Endothelial cell of umbilical vein (primary cell): ENCODE data around the gene GRIA1. TPM values are rescaled to one million over a fixed set of nuclear protein-coding genes. Genes with fewer than 3 reads are reported as not detected.

Experiments used
- BruUV-seq: library from RNA; stranded (reverse); fragments of 400-500 nt; replicated peaks from 2 replicates; lab custom pipeline; 2021; lab: Mats Ljungman, UMichigan
- CTCF ChIA-PET: fragments of 300-600, 350-600 bp; sonication (Branson Sonifier 250); formaldehyde crosslinking; loops from one replicate; lab custom pipeline; 2021; ENCODE audit warnings: antibody characterized with exemption, inconsistent platforms; lab: Charles Lee
- POLR2A ChIA-PET: fragments of 300-600, 350-600 bp; sonication (Branson Sonifier 250); formaldehyde crosslinking; loops from one replicate; lab custom pipeline; 2021; ENCODE audit warnings: antibody characterized with exemption, inconsistent platforms; lab: Charles Lee
- DNase-seq: peaks from one replicate; pipeline ENCODE4 v3.0.0-alpha.2; 2011; ENCODE audit warnings: low read depth, low spot score
- FAIRE-seq: peaks from 2 replicates; lab custom pipeline; 2011; peaks lifted over from hg19 to GRCh38; lab: Jason Lieb, UNC
- H2AFZ ChIP-seq: 2 replicates; pipeline ENCODE4 v1.6.0; 2012; ENCODE audit warnings: low read depth, low read length, control low read depth, inconsistent platforms
- H3K27ac ChIP-seq: 2 replicates; pipeline ENCODE4 v1.5.1; 2011; ENCODE audit warnings: low read depth, mild to moderate bottlenecking, control low read depth, low read length, moderate library complexity; ENCODE audit not compliant: insufficient read depth
- H3K27me3 ChIP-seq, 2 experiments: 2 replicates each; pipeline versions ENCODE4 v1.6.0 to v1.6.1; 2011; ENCODE audit warnings: low read length in 2 of 2, mixed read lengths in 1 of 2; ENCODE audit not compliant: control insufficient read depth in 2 of 2, insufficient read depth in 2 of 2
- H3K36me3 ChIP-seq, 2 experiments: 2 replicates in 1 of 2; 3 replicates in 1 of 2; pipeline ENCODE4 v1.5.1; 2011; ENCODE audit warnings: low read length in 2 of 2, mild to moderate bottlenecking in 1 of 2, moderate library complexity in 1 of 2; ENCODE audit not compliant: control insufficient read depth in 2 of 2, insufficient read depth in 2 of 2; ENCODE audit errors: extremely low read depth in 1 of 2
- H3K4me1 ChIP-seq: 3 replicates; pipeline ENCODE4 v1.5.1; 2011; ENCODE audit warnings: mild to moderate bottlenecking, low read length; ENCODE audit not compliant: control insufficient read depth, insufficient read depth; ENCODE audit errors: extremely low read depth
- H3K4me2 ChIP-seq: 2 replicates; pipeline ENCODE4 v1.6.1; 2011; ENCODE audit warnings: low read length, control low read depth, mixed read lengths; ENCODE audit not compliant: insufficient read depth
- H3K4me3 ChIP-seq, 3 experiments: fragments of 200-600 bp in 1 of 3; sonication (generic), shearing (Covaris generic) in 1 of 3; replicated peaks in 1 of 3; 2 replicates each; pipeline ENCODE4 v1.5.1; 2011 to 2016; ENCODE audit warnings: control low read depth in 3 of 3, low read length in 3 of 3, mild to moderate bottlenecking in 2 of 3, inconsistent platforms in 1 of 3, low read depth in 1 of 3, moderate library complexity in 1 of 3; ENCODE audit not compliant: insufficient read depth in 1 of 3
- H3K79me2 ChIP-seq: 2 replicates; pipeline ENCODE4 v1.6.0; 2012; ENCODE audit warnings: low read length, inconsistent platforms; ENCODE audit not compliant: control insufficient read depth, insufficient read depth
- H3K9ac ChIP-seq: replicated peaks from 2 replicates; pipeline ENCODE3; 2011; ENCODE audit warnings: low read length, control low read depth; ENCODE audit not compliant: insufficient read depth; ENCODE audit errors: extremely low read depth
- H3K9me1 ChIP-seq: replicated peaks from 3 replicates; pipeline ENCODE4 v1.6.0; 2011; ENCODE audit warnings: mild to moderate bottlenecking, low read length; ENCODE audit not compliant: control insufficient read depth, insufficient read depth; ENCODE audit errors: extremely low read depth
- H3K9me3 ChIP-seq: replicated peaks from 2 replicates; pipeline ENCODE4 v1.5.1; 2012; ENCODE audit warnings: low read length, inconsistent platforms; ENCODE audit not compliant: control insufficient read depth, insufficient read depth
- H4K20me1 ChIP-seq: replicated peaks from 2 replicates; pipeline ENCODE3; 2011; ENCODE audit warnings: mild to moderate bottlenecking, low read length; ENCODE audit not compliant: control insufficient read depth, insufficient read depth; ENCODE audit errors: extremely low read depth
- CTCF ChIP-seq, 2 donors: IDR thresholded peaks; 1 replicate in 1 of 2; 2 replicates in 1 of 2; pipeline ENCODE4 v1.5.1; 2011; ENCODE audit warnings: low read length in 2 of 2, mild to moderate bottlenecking in 2 of 2, moderate library complexity in 2 of 2, control low read depth in 1 of 2, inconsistent platforms in 1 of 2, low read depth in 1 of 2; ENCODE audit not compliant: insufficient read depth in 1 of 2; ENCODE audit errors: extremely low read depth in 1 of 2
- EZH2 ChIP-seq: IDR thresholded peaks from 2 replicates; pipeline ENCODE4 v1.6.1; 2012; ENCODE audit warnings: borderline replicate concordance, low read depth, mild to moderate bottlenecking, moderate library complexity, low read length, inconsistent platforms; ENCODE audit not compliant: severe bottlenecking
- FOS ChIP-seq: IDR thresholded peaks from 2 replicates; pipeline ENCODE4 v1.6.1; 2011; ENCODE audit warnings: mild to moderate bottlenecking, low read length, moderate library complexity, borderline replicate concordance; ENCODE audit not compliant: insufficient read depth
- GATA2 ChIP-seq: IDR thresholded peaks from 2 replicates; pipeline ENCODE4 v1.7.0; 2011; ENCODE audit warnings: low read depth, mild to moderate bottlenecking, moderate library complexity, mixed read lengths, low read length; ENCODE audit not compliant: insufficient read length, insufficient read depth
- JUN ChIP-seq: IDR thresholded peaks from 2 replicates; pipeline ENCODE4 v1.6.1; 2011; ENCODE audit warnings: borderline replicate concordance, low read depth; ENCODE audit not compliant: insufficient read length, insufficient read depth
- MYC ChIP-seq: IDR thresholded peaks from one replicate; pipeline ENCODE4 v1.6.1; 2011; ENCODE audit warnings: mild to moderate bottlenecking, low read depth, low read length
- POLR2A ChIP-seq: IDR thresholded peaks from 2 replicates; pipeline ENCODE4 v1.6.1; 2012; ENCODE audit warnings: low read depth, mild to moderate bottlenecking, control low read depth, low read length
- POLR2AphosphoS5 ChIP-seq: IDR thresholded peaks from 2 replicates; pipeline ENCODE4 v1.6.1; 2012; ENCODE audit warnings: low read depth, mild to moderate bottlenecking, control low read depth, low read length, moderate library complexity; ENCODE audit not compliant: insufficient read depth
- dilution Hi-C: fragments of 300-500 bp; cut with MboI; formaldehyde crosslinking; loops from one replicate; pipeline ENCODE4 v1.15.0; 2019; ENCODE audit warnings: low sequenced_read_pairs; ENCODE audit not compliant: extremely low pct_ligation_motif_present
- intact Hi-C: fragments of 100-400 bp; cut with micrococcal nuclease; formaldehyde crosslinking; loops from one replicate; pipeline ENCODE4 v1.10.0; 2022
- polyA plus RNA-seq, 4 experiments: library from polyadenylated mRNA; depleted of rRNA in 3 of 4; stranded (reverse) in 3 of 4; unstranded in 1 of 4; fragments of >200 nt; gene quantifications; 2 replicates each; pipeline versions ENCODE4 v1.2.1 to v1.2.3, GENCODE V29; 2011 to 2012; ENCODE audit warnings: missing spikeins in 1 of 4
- total RNA-seq: library from RNA; stranded (reverse); gene quantifications from 2 replicates; pipeline ENCODE4 v1.2.3, GENCODE V29; 2021
- TF ChIP-seq, protein P1 (sequence below): IDR thresholded peaks from 2 replicates; pipeline ENCODE4 v1.6.1; 2011; ENCODE audit not compliant: insufficient read depth, insufficient read length

Gene GRIA1
- total and polyA plus RNA-seq, 2 donors (not counting 3 experiments of a cell fraction or from before 2014, with no cell fraction given), result not detected

GRCh38 chr5:153714798-153715197, 224.3 kb downstream of the GRIA1 start:
- Histone ChIP-seq H3K27ac (no peak overlapping the region), H3K4me2 (no peak overlapping the region), H2AFZ (no peak overlapping the region), H3K4me3 (no peak overlapping the region), H3K4me1 (no peaks in the 10 kb centered on the region), H3K79me2 (no peaks in the 10 kb centered on the region), H3K27me3 (no peaks in the 10 kb centered on the region), H3K36me3 (no peaks in the 10 kb centered on the region), H4K20me1 (no peaks in the 10 kb centered on the region), H3K9me1 (no peaks in the 10 kb centered on the region), H3K9me3 (no peaks in the 10 kb centered on the region), H3K9ac (no peak overlapping the region)
- dilution Hi-C loops, result no loop called here
- ChIA-PET POLR2A (no interaction called here), CTCF (interaction anchor here (1.3 to 6.8 kb wide), 2 partner anchors 17 to 219 kb away, joined by 3 to 115 read pairs; no protein-coding TSS in a partner anchor)
- intact Hi-C loops, result no loop called here
- no peak for DNase-seq
- no peak for TF ChIP-seq JUN
- TF ChIP-seq CTCF (IDR thresholded peaks at IDR 0.05; ENCODE audit: extremely low read depth in 1 of 2, insufficient read depth in 1 of 2, low read depth in 1 of 2, low read length in 2 of 2), result no peak
- TF ChIP-seq, protein P1, sequence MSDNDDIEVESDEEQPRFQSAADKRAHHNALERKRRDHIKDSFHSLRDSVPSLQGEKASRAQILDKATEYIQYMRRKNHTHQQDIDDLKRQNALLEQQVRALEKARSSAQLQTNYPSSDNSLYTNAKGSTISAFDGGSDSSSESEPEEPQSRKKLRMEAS, result no peak
- TF ChIP-seq EZH2, result no peak
- TF ChIP-seq FOS, result no peak
- TF ChIP-seq MYC, result no peak
- no peak for TF ChIP-seq POLR2AphosphoS5
- TF ChIP-seq GATA2, result no peak
- no peak for TF ChIP-seq POLR2A
- no peak for FAIRE-seq
- BruUV-seq, result no TSS peak
